ENCODE data around the gene LPAR1.

LPAR1 gene

DNA sequence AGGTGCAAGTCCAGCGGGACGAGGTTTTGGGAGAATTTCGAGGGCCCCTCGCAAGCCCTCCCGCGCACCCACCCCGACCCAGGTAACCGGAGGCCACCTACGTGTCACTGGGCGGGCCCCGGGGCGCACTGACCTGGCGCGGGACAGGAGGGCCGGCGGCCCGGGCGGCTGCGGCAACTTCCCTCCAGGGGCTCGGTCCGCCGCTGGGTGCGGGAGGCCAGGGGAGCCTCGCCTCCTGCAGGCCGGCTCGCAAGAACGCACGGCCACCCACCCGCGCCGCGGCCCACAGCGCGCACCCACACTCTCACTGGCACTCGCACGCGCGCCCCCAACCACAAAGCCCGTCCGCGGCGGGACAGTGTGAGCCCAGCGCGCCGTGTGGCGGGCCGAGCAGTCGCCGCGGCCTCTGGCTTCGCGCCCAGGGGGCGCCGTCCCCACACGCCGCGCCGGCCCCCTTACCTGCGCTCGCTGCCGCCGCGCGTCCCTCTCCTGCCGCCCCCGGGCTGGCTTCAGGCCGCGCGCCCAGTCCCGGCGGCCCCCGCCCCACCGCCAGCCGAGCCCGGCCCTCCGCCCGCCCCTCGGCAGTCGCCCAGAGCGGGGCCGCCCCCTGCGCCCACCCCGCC is 451 bp downstream of the LPAR1 start:
- no peak for DNase-seq (ENCODE audit: low spot score)

DNA sequence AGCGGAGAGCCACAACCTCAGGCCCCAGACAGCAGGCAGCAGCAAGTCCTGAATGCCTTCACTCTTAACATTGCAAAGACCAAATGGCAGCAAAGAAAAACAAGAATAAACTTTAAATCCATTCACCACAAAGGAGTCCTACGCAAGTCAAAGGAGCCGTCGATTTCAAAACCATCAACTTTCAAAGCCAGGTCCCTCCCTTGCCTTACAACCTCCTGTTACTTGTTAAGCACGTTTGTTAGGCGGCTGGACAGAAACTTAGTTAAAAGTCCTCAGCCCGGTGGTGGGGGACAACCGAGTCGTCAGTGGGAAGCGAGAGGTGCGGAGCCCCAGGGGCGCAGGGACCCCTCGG is 938 bp downstream of the LPAR1 start:
- no peak for DNase-seq (ENCODE audit: low spot score)

DNA sequence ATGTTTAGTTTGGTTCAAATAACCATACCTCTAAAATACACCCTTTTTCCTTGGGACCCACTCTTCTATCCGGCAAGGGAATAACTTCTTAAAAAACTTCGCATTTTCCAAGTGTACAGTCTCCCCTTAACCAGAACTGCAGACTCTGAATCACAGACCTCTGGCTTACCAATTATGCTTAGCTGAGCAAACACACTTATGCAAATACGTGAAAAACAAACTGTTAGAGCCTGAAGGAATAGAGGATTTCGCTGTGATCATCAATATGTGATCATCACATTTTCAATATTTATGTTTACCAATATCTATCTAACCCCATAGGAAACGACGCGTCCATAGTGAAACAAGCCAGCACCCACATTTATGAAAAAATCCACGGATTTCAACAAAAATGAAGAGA is 1.3 kb downstream of the LPAR1 start:
- no peak for DNase-seq (ENCODE audit: low spot score)

DNA sequence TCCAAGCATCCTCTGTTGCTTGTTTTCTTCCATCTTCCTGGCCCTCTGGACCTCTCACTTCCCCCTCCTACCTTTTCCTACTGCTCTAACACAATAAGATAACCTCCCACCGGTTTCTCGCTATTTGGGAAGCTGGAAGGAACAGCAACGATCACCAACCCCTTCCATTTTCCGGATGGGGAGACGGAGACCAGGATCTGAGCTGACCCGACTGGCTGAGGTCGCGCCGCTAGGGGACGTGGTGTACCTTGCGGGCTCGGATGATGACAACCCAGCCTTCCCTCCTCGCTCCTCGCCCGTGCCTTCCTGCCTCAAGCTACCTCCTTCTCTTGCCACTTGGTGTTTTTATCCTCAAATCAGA is 1.9 kb downstream of the LPAR1 start:
- peak; percentile 49 for DNase-seq (ENCODE audit: low spot score)

DNA sequence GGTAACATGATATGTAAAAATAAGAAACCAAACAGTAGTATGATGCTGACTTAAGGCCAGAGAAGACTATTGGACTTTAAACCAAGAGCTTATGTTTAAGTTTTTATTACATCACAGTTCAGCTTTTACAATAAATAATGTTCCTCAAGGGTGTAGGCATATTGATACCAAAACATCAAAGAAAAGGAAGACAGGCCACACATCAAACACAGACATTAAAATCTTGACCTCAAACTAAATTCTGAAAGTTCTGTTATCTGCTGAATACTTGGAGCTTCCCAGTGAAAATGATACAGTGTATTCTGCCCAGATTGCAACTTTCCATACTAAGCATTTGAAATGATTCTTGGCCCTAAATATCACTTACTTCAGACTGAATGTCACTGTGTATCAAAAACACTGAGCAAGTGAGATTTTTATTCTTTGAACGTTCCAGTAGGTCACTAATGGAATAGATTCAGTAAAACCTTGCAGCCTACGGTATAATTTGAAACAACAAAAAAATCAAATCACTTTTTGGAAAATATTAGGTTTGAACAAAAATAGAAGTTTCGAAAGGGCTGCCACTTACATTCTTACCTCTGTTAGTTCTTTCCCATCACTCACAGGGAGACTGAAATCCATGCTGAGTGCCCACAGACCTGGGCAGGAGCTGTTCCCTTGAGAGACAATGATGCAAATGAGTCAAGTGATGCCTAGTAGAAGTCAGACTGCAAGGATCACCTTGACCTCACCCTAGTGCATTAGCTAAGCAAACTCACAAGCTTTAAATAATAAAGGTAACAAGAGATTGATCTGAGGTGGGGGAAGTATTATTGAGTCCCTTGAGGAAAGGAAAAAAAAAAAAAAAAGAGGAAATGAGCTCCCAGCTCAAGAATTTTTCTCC is 2.5 kb downstream of the LPAR1 start:
- no peak for DNase-seq (ENCODE audit: low spot score)

DNA sequence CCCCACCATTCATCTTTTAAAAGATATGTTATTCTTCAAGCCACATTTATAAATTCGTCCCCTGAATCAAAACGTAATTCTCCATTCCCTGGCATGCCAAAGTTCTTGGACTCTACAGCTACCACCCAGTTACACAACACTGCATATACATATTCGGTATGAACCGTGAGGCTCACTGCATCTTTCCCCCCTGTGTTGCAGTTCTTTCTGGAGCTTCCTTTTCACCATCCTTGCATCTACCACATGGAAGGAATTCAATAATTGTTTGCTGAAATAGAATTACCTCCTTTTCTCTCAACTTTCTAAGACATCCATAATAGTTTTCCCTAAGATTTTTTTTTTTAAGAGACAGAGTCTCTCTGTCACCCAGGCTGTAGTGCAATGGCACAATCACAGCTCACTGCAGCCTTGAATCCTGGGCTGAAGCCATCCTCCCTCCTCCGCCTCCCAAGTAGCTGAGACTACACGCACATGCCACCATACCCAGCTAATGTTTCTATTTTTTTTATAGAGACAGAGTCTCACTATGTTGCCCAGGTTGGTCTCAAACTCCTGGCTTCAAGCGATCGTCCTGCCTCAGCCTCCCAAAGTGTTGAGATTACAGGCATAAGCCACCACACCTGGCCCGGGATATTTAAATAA is 3.3 kb downstream of the LPAR1 start:
- DNase-seq (ENCODE audit: low spot score): no peak

DNA sequence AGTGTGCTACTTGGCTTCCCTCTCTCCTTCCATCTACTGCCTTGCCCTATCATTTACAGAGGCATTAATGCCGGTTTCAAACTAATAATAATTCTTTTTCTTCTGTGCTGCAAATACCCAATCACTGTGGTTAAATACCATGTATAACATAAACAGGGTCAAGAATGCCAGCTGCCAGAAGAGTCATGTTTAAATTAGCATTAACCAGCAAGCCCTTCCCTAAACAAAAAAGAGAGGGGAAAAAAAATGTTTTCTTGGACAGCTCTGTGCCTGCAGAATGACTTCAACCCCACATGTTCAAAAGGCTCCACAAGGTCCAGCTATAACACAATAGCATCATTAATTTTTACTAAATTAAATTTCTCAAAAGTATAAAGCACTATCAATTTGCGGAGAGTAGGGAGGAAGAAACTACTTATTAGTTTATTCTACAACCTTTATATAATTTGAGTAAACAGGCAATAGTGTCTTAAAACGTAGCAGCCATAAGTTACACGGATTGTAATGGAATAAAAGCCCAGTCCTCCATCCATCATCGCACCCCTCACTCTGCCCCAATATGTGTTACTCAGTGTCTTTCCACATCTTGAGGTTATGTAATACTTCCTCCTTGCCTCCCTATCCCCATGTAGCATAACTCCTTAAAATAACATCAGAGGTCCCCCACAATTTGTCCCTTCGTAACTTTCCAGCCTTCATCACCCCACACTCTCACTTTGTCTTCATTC is 3.9 kb downstream of the LPAR1 start:
- no peak for DNase-seq (ENCODE audit: low spot score)

DNA sequence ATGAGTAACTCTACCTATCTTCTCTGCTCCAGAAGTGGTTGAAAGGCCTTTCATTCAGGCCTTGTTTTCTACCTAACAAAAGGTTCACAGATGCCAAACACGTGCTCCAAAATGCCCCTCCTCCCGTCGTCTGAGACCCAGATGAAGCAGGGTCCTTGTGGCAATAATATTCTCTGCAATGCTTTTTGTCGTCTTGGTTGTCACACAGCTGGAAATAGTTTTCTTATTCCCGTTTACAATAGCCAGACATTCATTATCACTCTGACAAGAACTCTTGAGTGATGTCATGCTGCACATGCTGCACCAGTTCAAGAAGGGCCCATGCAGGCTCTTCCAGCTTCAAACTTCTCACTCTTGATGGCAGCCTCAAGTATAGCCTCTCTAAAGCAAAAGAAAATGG is 7.8 kb downstream of the LPAR1 start:
- DNase-seq (ENCODE audit: low spot score): no peak

DNA sequence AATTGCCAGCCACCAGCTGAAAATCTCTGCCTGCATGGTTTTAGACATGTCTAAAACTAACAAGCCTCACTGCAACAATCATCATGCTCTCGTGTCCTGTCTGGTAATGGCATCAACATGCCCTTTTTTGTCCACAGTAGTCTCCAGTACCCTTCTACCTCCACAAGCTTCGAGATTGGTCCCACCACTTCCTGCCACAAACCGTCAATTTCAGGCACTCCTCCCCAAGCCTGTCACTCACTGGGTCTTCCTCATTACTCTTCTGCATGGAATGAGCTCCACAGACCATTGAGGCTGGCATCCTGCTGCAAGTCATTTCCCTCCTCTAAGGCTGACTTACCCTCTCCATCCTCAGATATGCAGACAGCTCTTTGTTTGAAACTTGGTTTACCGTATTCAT is 9.0 kb downstream of the LPAR1 start:
- DNase-seq (ENCODE audit: low spot score): no peak

DNA sequence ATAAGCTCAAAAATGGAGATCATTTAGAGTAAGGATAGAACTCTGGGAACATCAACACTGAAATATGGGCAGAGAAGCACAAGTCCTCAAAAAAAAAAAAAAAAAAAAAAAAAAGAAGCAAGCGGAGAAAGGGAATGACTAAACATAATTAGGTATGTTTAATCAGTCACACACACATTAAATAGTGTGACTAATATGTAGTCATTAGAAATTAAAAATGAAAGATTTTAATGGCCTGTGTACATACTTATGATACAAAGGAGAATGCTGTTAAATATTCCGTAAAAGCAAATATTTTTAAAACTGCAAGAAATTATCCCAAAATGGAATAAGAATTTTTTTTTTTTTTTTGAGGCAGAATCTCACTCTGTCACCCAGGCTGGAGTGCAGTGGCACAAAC is 10.5 kb downstream of the LPAR1 start:
- DNase-seq (ENCODE audit: low spot score): no peak

DNA sequence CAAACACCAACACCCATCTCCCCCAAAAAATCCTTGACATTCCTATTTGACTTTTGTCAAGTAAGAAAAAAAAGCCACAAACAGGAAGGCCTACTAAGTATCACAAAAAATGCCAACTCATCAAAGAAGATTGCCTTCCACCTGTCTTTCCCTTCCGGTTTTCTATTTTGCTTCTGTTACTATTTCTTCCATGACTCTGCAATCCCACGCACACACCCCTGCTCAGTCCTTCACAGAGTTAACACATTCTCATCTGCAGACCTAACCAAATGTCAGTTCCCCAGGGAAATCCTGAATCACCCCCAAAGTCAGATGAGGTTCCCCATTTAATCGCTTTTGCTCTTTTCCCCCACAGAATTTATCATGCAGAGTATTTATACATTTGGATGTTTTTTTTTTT is 15.1 kb downstream of the LPAR1 start:
- no peak for DNase-seq (ENCODE audit: low spot score)

DNA sequence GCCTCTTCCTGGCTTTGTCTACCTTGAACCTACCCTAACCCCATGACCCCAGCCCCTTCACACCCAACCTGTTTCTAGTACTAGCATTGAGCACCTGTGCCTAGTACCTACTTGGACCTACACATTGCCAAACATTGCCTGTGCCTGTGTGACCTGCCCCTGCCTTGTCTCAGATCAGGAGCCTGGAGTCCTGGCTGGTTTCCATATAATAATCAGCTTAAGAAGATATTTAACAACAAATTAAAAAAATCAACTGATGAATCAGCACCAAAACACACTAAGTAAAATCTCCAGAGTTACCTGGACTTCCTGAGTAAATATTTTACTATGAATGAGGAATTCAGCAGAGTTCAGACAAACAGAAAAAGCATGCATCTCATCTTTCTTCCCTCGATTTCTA is 17.7 kb downstream of the LPAR1 start:
- DNase-seq (ENCODE audit: low spot score): no peak

DNA sequence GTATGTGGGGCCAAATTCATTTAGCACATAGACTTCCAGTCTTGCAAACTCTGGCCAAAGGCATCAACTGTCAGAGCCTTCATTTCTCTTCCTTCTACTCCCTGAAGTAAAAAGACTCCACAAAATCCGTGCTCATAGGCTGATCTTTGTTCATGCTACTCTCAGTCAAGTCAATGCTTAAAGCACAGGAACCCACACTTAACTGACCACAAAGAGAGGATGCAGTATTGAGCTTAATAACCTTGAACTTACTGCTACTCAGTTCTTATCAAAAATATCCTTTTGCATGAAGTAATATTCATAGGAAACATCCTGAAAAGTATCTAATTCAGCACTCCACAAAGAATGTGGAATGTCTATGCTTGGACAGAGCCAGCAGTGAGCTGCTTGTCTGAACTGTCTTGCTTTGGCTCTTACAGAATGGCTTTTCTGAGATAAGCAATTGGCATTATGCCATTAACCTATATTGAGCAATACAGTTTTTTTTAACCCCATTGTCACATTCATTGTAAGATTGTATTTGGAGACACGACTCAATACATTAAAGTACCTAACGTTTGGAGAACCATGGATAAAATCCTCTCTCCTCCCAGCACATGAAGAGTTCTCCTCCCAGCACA is 21.7 kb downstream of the LPAR1 start:
- DNase-seq (ENCODE audit: low spot score): peak; percentile 44

DNA sequence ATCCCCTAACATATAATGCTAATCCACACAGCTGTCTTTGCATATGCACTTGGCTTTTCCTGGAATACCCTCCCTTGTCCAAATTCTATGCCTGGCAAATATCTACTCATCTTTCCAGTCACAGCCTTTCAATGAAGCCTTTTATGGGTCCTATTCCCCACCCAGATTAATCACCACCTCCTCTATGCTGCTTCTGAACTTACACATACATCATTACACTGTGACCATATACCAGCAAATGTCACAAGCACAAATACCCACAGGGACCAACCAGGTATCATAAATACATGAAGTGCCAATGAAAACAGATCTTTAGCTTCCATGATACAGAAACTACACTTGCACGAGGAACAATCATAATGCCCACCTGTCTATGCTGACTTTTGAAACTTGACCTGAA is 22.3 kb downstream of the LPAR1 start:
- DNase-seq (ENCODE audit: low spot score): no peak

DNA sequence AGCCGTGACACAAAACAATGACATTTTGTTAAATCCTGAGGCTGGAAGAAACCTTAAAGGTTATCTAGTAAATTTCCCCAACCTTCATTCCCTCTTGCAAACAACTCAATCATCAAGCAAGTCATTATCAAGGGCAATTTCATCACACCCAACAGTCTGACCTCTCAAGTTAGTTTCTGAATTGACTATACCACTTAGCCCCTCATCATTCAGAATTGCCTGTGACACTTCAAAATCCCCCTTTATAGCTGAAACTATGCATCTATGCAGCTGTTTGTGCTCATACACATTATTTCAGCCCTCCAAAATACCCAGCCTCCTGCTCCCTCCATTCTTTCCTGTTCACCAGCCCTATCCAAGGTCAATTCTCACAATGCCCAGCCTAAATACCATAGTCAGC is 24.6 kb downstream of the LPAR1 start:
- no peak for DNase-seq (ENCODE audit: low spot score)

DNA sequence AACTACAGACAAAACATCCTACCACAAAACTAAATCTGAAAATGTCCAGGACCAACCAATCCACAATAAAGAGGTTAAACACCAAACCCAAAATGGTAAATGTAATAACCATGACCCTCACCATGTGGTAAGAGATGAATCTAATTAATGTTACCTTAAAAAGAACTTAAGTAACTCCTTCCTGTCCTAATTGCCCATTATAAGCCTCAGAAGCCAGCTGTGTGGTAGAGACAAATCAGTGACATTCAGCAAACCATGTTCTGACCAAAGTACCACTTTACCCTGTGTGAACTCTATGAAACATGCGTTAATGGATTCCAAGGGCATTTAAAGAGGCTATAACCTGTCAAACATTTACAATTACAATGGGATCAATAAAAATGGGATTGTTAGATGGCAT is 25.0 kb downstream of the LPAR1 start:
- DNase-seq (ENCODE audit: low spot score): no peak

DNA sequence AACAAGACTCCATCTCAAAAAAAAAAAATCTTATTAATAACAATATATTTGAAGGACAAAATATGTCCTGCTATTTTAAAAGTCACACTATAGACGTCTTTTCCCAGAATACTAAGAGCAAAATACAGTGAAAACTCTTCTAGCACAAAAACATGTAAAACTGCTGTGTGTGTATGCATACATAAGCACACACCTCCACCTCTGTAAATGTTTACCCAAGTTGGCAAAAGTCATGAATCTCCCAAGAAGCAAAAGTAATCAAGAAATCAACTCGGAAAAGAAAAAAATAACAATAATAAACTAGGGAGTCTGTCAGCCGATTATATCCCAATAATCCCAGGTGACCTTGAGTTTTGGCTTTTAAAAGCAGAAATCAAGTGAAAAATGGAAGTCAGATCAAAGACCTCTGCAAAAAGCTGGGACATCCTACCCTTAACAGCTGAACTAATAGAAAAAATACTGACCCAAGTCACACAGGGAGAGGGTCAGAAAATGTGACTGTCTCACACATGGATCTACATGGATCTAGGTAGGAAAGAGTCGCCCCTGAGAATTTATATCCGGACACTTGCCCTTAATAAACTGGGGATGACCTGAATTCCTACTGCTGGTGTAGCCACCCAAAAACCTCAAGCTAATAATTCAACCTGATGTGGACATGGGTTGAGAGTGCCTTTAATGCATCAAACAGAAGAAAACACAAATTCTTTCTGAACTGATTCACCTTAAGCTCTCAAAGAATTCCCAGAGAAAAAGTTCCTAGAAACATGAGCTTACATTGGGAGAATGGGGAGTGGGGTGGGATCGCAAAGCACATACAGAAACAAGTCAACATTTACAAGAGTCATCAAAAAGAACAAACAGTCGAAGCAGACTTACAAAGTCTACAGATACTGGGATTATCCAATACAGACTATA is 29.9 kb downstream of the LPAR1 start:
- no peak for DNase-seq (ENCODE audit: low spot score)

DNA sequence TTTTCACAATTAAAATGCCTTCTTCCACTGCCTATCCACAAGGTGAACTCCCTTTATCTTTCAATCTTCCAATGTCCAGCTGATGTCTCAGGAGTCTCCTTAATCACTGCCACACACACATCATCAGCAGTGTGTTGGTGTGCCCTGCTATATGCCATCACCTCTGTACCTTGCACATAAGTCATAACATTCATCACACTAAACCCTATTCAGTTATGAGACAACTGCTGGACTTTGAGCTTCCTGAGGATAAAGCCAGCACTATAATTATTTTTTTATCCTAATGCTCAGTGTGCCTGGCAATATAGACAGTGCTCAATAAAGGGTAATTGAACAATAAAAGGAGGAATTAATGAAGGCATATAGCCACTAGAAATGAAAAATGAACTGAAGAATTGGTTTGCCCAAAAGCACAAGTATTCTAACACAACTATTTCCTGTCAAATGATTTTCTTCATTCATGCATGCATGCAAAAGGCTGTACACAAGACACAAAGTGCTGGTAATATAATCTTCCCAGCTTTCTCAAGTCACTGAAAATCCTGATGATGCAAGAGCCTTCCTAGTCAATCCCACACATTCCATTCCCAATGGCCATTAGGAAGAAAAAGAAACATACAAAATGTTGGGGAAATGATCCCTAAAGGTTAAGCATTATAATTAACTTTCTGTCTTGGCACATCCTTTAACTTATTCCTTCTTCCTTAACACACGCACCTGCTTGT is 32.4 kb downstream of the LPAR1 start:
- no peak for DNase-seq (ENCODE audit: low spot score)

DNA sequence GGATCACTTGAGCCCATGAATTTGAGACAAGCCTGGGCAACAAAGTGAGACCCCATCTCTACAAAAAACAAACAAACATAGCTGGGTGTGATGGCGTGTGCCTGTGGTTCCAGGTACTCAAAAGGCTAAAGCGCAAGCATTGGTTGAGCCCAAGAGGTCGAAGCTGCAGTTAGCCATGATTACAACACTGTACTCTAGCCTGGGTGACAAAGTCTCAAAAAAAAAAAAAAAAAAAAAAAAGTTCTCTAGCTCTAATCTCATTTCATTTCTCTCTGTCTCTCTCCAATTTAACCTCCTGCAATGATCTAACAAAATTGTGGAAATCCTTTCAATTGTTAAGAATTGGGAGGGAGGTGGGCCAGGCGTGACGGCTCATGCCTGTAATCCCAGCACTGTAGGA is 33.3 kb downstream of the LPAR1 start:
- no peak for DNase-seq (ENCODE audit: low spot score)

DNA sequence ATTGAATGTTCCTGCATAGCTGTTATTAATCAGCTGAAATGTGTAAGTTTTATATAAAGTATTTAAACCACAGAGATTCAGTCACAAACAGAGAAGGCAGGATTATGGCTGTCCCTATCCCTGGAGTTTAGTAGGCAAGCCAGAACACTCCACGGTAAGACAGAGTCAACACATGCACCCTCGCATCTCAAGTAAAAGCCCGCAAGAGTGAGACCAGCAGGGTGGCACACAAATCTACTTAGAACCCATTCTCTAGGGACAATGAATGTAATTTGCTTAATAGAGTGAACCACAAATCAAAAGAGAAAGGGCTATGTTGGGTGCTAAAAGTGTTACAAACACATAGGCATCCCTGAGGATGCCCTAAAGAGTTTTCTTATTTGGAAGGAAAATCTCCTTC is 35.1 kb downstream of the LPAR1 start:
- no peak for DNase-seq (ENCODE audit: low spot score)

DNA sequence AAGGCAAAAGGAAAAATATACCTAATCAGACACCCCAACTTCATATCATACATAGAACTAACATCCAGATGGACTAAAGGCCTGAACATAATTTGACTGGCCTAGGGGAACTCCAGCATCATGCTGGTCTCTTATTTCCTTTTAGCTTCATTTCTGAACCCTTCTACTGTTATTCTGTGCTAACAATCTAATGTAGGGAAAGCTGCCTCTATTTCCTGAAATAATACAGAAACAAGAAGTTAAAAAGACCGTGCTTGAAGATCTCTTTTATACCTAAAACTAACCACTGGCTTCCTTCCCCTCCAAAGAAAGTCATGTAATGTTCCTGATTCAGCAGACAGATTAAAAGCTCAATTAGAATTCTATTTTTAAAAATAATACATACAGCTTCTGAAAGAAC is 36.7 kb downstream of the LPAR1 start:
- no peak for DNase-seq (ENCODE audit: low spot score)
